GOT3 (cell line): ENCODE data around the gene ELP6.
"Not testable (repeated sequence)": the region's sequence is repeated elsewhere in the genome, so short reads cannot be mapped to it uniquely, and the experiment has no call there.

Experiments
- DNase-seq: peaks from one replicate; lab custom pipeline; 2025; ENCODE audit warnings: mixed read lengths; lab: John Stamatoyannopoulos, UW

Gene ELP6

DNA sequence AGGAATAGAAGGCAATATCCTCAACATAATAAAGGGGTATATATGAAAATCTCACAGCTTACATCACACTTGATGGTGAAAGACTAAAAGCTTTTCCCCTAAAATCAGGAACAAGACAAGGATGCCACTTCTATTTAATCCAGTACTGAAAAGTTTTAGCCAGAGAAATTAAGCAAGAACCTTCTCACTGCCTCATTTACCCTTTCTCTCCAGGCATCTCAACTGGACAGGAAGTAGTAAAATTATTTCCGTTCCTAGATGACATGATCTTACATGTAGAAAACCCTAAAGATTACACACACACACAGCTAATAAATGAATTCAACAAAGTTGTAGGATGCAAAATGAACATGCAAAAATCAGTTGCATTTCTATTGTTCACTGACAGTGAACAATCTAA, 48.9 kb downstream of the ELP6 start:
- DNase-seq: no peak

DNA sequence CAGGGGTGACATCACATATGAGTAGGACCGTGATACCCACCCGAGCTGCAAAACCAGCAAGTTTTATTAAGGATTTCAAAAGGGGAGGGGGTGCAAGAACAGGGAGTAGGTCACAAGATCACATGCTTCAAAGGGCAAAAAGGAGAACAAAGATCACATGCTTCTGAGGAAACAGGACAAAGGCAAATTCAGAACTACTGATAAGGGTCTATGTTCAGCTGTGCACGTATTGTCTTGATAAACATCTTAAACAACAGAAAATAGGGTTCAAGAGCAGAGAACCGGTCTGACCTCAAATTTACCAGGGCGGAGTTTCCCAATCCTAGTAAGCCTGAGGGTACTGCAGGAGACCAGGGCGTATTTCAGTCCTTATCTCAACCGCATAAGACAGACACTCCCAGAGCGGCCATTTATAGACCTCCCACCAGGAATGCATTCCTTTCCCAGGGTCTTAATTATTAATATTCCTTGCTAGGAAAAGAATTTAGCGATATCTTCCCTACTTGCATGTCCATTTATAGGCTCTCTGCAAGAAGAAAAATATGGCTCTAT, 53.9 kb downstream of the ELP6 start:
- not testable (repeated sequence) for DNase-seq

GRCh38 chr3:47456984-47457383, 56.5 kb downstream of the ELP6 start:
- DNase-seq: no peak

DNA sequence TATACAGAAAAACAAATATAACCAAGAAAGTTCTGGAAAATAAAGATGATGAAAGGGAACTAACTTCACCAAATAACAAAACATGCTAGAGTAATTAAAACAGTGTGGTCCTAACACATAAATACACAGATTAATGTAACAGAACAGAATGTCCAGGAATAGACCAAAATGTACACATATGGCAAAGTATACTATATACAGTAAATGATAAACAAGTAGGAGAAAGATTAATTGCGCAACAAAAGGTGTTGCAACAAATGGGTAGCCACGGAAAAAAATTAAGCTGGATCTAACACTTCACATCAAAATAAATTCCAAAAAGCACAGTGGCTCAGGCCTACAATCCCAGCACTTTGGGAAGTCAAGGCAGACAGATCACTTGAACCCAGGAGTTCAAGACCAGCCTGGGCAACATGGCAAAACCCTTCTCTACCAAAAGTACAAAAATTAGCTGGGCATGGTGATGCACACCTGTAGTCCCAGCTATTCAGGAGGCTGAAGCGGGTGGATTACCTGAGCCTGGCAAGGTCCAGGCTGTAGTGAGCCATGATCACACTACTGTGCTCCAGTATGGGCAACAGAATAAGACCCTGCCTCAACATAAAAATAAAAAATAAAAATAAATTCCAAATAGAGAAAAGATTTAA, 57.6 kb downstream of the ELP6 start:
- DNase-seq: no peak

GRCh38 chr3:47452453-47453215, 60.9 kb downstream of the ELP6 start:
- DNase-seq: no peak
